Endodermal cell (in vitro differentiated cells): ENCODE results near the gene DOK3. TPM values are rescaled to one million over a fixed set of nuclear protein-coding genes. Genes with fewer than 3 reads are reported as not detected.

Experiments
- DNase-seq: peaks from one replicate; pipeline ENCODE4 v3.0.0-alpha.2; 2017
- H3K27ac ChIP-seq: 2 replicates; pipeline ENCODE4 v1.5.1; 2013; ENCODE audit warnings: mild to moderate bottlenecking, low read depth, low read length, moderate library complexity
- H3K27me3 ChIP-seq: 2 replicates; pipeline ENCODE4 v1.6.1; 2013; ENCODE audit warnings: mild to moderate bottlenecking, low read length, moderate library complexity; ENCODE audit not compliant: insufficient read depth, control insufficient read depth, poor library complexity, severe bottlenecking
- H3K36me3 ChIP-seq: 2 replicates; pipeline ENCODE4 v1.7.0; 2013; ENCODE audit warnings: mild to moderate bottlenecking, low read length, moderate library complexity; ENCODE audit not compliant: control insufficient read depth, insufficient read depth
- H3K4me1 ChIP-seq: one replicate; pipeline ENCODE4 v1.7.0; 2013; ENCODE audit warnings: low read length; ENCODE audit not compliant: control insufficient read depth, insufficient read depth
- H3K4me3 ChIP-seq: 2 replicates; pipeline ENCODE4 v1.5.1; 2013; ENCODE audit warnings: mild to moderate bottlenecking, low read length, moderate library complexity
- H3K9ac ChIP-seq: 2 replicates; pipeline ENCODE4 v1.6.1; 2013; ENCODE audit warnings: mild to moderate bottlenecking, low read length, moderate library complexity; ENCODE audit not compliant: poor library complexity, severe bottlenecking; ENCODE audit errors: extremely low read depth
- H3K9me3 ChIP-seq: 2 replicates; pipeline ENCODE4 v1.6.1; 2013; ENCODE audit warnings: mild to moderate bottlenecking, low read length, moderate library complexity; ENCODE audit not compliant: control insufficient read depth
- H3K27ac Mint-ChIP-seq: 2 replicates; pipeline ENCODE4 v1.8.0; 2020; ENCODE audit warnings: mixed read lengths
- H3K27me3 Mint-ChIP-seq: 2 replicates; pipeline ENCODE4 v1.8.0; 2021; ENCODE audit warnings: mild to moderate bottlenecking, mixed read lengths; ENCODE audit not compliant: insufficient read depth
- H3K36me3 Mint-ChIP-seq: 2 replicates; pipeline ENCODE4 v1.8.0; 2020; ENCODE audit warnings: low read depth, mixed read lengths
- H3K4me1 Mint-ChIP-seq: 2 replicates; pipeline ENCODE4 v1.8.0; 2020; ENCODE audit warnings: mixed read lengths
- H3K4me3 Mint-ChIP-seq: 2 replicates; pipeline ENCODE4 v1.8.0; 2020; ENCODE audit warnings: mild to moderate bottlenecking, moderate library complexity, mixed read lengths
- H3K9me3 Mint-ChIP-seq: 2 replicates; pipeline ENCODE4 v1.8.0; 2020; ENCODE audit warnings: mild to moderate bottlenecking, mixed read lengths
- WGBS, 2 experiments: methylation state at CpG; one replicate each; pipeline versions ENCODE4 v1.1.5 to v1.1.7; 2013; ENCODE audit warnings: missing lambda C conversion rate in 2 of 2, mixed read lengths in 1 of 2; ENCODE audit not compliant: insufficient coverage in 1 of 2, insufficient read length in 1 of 2; 5-methylcytosine and 5-hydroxymethylcytosine counted together
- total RNA-seq, 2 donors: library from RNA; stranded (reverse); fragmentation: NEBNext Ultra II Directional in 1 of 2; extraction: Animal tissue kit (Norgen Biotek cat#: 25700) in 1 of 2; gene quantifications; 2 replicates in 1 of 2; 3 replicates in 1 of 2; pipeline ENCODE4 v1.2.1, GENCODE V29; 2021
- TF ChIP-seq, protein P1 (sequence below): fragments of 200-600 bp; sonication (generic); conservative IDR thresholded peaks from 2 replicates; pipeline ENCODE4 v1.5.0; 2021; ENCODE audit warnings: antibody characterized with exemption, mild to moderate bottlenecking

The DOK3 gene
- total RNA-seq, 2 donors from 2014 or later = 2.1 to 7.7 TPM

DNA sequence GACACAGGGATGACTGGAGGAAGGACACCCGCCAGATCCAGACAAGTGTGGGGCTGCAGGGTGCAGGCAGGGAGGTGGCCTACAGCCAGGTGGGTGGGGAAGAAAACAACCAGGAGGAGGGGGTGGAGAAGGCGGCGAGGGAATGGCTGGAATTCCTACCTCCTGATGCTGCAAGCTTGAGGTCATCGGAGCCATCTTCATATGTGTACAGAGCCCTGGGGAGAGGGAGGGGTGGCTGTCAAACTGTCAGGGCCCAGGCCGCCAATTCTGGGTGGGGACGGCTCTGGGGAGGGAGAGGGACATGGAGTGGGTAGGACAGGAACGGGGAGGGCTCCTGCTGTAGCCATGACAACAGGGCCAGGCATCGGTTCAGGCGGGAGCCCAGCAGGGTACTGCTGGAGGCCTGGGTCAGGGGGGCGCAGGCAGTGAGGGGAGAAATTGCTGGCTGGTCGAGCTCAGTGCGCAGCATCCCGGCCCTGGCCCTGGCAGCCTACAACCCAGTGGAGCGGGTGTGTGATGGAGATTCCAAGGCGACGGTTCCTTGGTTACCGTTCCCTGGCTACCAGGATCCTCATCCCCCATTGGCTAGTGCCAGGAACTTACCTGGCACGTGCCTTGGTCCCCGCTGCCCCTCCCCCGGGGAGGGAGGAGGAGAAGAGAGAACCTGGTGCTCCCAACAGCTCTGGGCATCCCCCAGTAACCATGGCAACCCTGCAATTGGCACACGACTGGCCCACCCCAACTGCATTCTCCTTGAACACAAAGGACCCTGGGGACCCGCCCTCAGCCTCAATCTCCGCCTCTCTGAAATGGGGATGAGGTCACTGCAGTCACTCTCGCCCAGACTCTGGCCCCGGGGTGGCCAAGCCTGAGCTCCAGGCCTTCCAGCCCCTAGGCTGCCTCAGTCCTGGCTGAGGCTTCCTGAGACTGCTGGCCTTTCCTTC lies 40.7 kb downstream of the DOK3 start:
- Histone ChIP-seq H3K4me3 (no peak overlapping the region), H3K4me1 (peaks cover 24% of the 10 kb centered on the region), H3K36me3 (peaks cover 74% of the 10 kb centered on the region), H3K9me3 (peaks cover 14% of the 10 kb centered on the region), H3K27me3 (no peaks in the 10 kb centered on the region), H3K9ac (peak overlapping the region; percentile 15), H3K27ac (peak overlapping the region; percentile 85)
- peak; percentile 91 for DNase-seq
- TF ChIP-seq, protein P1, sequence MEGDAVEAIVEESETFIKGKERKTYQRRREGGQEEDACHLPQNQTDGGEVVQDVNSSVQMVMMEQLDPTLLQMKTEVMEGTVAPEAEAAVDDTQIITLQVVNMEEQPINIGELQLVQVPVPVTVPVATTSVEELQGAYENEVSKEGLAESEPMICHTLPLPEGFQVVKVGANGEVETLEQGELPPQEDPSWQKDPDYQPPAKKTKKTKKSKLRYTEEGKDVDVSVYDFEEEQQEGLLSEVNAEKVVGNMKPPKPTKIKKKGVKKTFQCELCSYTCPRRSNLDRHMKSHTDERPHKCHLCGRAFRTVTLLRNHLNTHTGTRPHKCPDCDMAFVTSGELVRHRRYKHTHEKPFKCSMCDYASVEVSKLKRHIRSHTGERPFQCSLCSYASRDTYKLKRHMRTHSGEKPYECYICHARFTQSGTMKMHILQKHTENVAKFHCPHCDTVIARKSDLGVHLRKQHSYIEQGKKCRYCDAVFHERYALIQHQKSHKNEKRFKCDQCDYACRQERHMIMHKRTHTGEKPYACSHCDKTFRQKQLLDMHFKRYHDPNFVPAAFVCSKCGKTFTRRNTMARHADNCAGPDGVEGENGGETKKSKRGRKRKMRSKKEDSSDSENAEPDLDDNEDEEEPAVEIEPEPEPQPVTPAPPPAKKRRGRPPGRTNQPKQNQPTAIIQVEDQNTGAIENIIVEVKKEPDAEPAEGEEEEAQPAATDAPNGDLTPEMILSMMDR = no peak
- Mint-ChIP-seq H3K4me3 (no peak overlapping the region), H3K27me3 (no peaks in the 10 kb centered on the region), H3K9me3 (peaks cover 10% of the 10 kb centered on the region), H3K27ac (peak overlapping the region; percentile 87), H3K36me3 (peaks cover 66% of the 10 kb centered on the region), H3K4me1 (peaks cover 20% of the 10 kb centered on the region)
- 70 to 77% methylated on average over 17 to 24 of the region's 25 CpGs for whole genome bisulfite sequencing, 2 experiments

DNA sequence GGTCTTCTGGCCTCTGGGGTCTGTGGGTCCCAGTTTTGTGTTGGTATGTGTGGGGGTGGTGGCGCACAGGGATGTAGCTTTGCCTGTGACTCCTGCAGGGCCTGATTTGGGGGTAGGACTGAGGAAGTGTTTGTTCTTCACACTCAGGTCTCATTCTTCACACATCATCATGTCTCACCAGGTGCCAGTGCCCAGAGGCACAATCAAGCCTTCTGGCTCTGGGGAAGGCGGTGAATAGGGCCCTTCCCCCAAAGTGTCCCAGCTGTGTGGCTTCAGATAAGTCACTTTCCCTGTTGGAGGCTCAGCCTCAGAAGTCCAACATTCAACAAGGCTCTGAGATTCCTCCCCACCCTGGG lies 41.3 kb downstream of the DOK3 start:
- Histone ChIP-seq H3K27ac (peak overlapping the region; percentile 85), H3K4me3 (no peak overlapping the region), H3K9me3 (peaks cover 14% of the 10 kb centered on the region), H3K27me3 (no peaks in the 10 kb centered on the region), H3K36me3 (peaks cover 80% of the 10 kb centered on the region), H3K4me1 (peaks cover 24% of the 10 kb centered on the region), H3K9ac (no peak overlapping the region)
- TF ChIP-seq, protein P1 = no peak
- H3K9me3 Mint-ChIP-seq = peaks cover 10% of the 10 kb centered on the region
- H3K27me3 Mint-ChIP-seq = no peaks in the 10 kb centered on the region
- no peak overlapping the region for H3K4me3 Mint-ChIP-seq
- peak overlapping the region; percentile 87 for H3K27ac Mint-ChIP-seq
- WGBS, 2 experiments = 89% methylated on average over 2 of the region's 2 CpGs; no CpG with 5 or more reads in 1 of the 2 experiments
- peaks cover 71% of the 10 kb centered on the region for H3K36me3 Mint-ChIP-seq
- DNase-seq = no peak
- peaks cover 18% of the 10 kb centered on the region for H3K4me1 Mint-ChIP-seq

DNA sequence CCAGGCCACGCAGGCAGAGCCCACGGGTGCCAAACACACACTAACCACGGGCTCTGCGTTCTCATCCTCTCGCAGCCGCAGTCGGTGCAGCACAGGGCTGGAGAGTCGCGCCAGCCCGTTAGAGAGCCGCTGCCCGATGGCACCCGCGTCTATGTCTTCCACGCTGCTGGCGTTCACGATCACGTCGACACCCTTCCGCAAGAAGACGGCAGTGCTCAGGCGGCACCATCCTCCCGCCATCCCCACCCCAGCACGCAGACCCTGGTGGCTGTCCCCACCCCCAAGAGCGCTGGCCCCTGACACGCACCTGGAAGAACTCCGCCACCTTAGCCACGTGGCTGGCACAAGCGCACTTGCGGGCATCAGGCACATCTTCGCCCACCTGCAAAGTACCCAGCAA lies 42.2 kb downstream of the DOK3 start:
- H3K9ac ChIP-seq = no peak overlapping the region
- H3K27me3 ChIP-seq = no peaks in the 10 kb centered on the region
- Mint-ChIP-seq H3K27me3 (no peaks in the 10 kb centered on the region), H3K27ac (no peak overlapping the region), H3K9me3 (peaks cover 10% of the 10 kb centered on the region), H3K4me3 (no peak overlapping the region), H3K36me3 (peaks cover 80% of the 10 kb centered on the region), H3K4me1 (peaks cover 18% of the 10 kb centered on the region)
- 95 to 96% methylated on average over 13 to 31 of the region's 31 CpGs for WGBS, 2 experiments
- TF ChIP-seq, protein P1 = no peak
- no peak for DNase-seq
- no peak overlapping the region for H3K4me3 ChIP-seq
- H3K27ac ChIP-seq = no peak overlapping the region
- peaks cover 89% of the 10 kb centered on the region for H3K36me3 ChIP-seq
- peaks cover 14% of the 10 kb centered on the region for H3K9me3 ChIP-seq
- peaks cover 24% of the 10 kb centered on the region for H3K4me1 ChIP-seq
